GM21576 (cell line): ENCODE data around the gene TCF7L2.

ENCODE experiments used
- ATAC-seq: cut with Tn5 transposase; IDR thresholded peaks from one replicate; pipeline ENCODE4 v1.9.1; 2021; ENCODE audit warnings: mild to moderate bottlenecking, moderate library complexity; ENCODE audit not compliant: unreplicated experiment

Gene TCF7L2

GRCh38 chr10:113171662-113172061 lies 221.6 kb downstream of the TCF7L2 start:
- ATAC-seq, result no peak

- no peak for ATAC-seq
Measured at GRCh38 chr10:113175176-113175575, 225.1 kb downstream of the TCF7L2 start.

- no peak for ATAC-seq
Measured at GRCh38 chr10:113175756-113176651, 226.0 kb downstream of the TCF7L2 start.

- ATAC-seq, result no peak
Measured at GRCh38 chr10:113176652-113177155, 226.7 kb downstream of the TCF7L2 start.

- no peak for ATAC-seq
Measured at GRCh38 chr10:113177156-113177935, 227.3 kb downstream of the TCF7L2 start.

GRCh38 chr10:113177936-113178335 lies 227.9 kb downstream of the TCF7L2 start:
- ATAC-seq, result no peak

GRCh38 chr10:113178771-113179170 lies 228.7 kb downstream of the TCF7L2 start:
- ATAC-seq, result no peak

GRCh38 chr10:113179265-113179664 lies 229.2 kb downstream of the TCF7L2 start:
- ATAC-seq, result no peak

- ATAC-seq, result no peak
Measured at GRCh38 chr10:113179966-113180365, 229.9 kb downstream of the TCF7L2 start.

GRCh38 chr10:113180401-113181154 lies 230.5 kb downstream of the TCF7L2 start:
- ATAC-seq, result no peak

GRCh38 chr10:113182154-113182553 lies 232.1 kb downstream of the TCF7L2 start:
- ATAC-seq, result no peak

- no peak for ATAC-seq
Measured at GRCh38 chr10:113183573-113183972, 233.5 kb downstream of the TCF7L2 start.

- ATAC-seq, result no peak
Measured at GRCh38 chr10:113187063-113187777, 237.2 kb downstream of the TCF7L2 start.

GRCh38 chr10:113199459-113199858 lies 249.4 kb downstream of the TCF7L2 start:
- no peak for ATAC-seq

GRCh38 chr10:113202011-113202410 lies 252.0 kb downstream of the TCF7L2 start:
- no peak for ATAC-seq

GRCh38 chr10:113207924-113208323 lies 257.9 kb downstream of the TCF7L2 start:
- no peak for ATAC-seq

- no peak for ATAC-seq
Measured at GRCh38 chr10:113213035-113213434, 263.0 kb downstream of the TCF7L2 start.

GRCh38 chr10:113214331-113214730 lies 264.3 kb downstream of the TCF7L2 start:
- no peak for ATAC-seq

- no peak for ATAC-seq
Measured at GRCh38 chr10:113216102-113216501, 266.1 kb downstream of the TCF7L2 start.
